Choroid plexus epithelial cell (primary cell): ENCODE results near the gene XXYLT1.

Source experiments
- DNase-seq: peaks from one replicate; pipeline ENCODE4 v3.0.0-alpha.2; 2010; ENCODE audit warnings: low read depth
- H3K4me3 ChIP-seq: 2 replicates; pipeline ENCODE4 v1.5.1; 2011; ENCODE audit warnings: low read depth, mild to moderate bottlenecking, control low read depth, low read length, moderate library complexity
- TF ChIP-seq, protein P1 (sequence below): conservative IDR thresholded peaks from 2 replicates; pipeline ENCODE4 v1.5.1; 2011; ENCODE audit warnings: low read depth, mild to moderate bottlenecking, control low read depth, inconsistent platforms, low read length, moderate library complexity

Gene XXYLT1

DNA sequence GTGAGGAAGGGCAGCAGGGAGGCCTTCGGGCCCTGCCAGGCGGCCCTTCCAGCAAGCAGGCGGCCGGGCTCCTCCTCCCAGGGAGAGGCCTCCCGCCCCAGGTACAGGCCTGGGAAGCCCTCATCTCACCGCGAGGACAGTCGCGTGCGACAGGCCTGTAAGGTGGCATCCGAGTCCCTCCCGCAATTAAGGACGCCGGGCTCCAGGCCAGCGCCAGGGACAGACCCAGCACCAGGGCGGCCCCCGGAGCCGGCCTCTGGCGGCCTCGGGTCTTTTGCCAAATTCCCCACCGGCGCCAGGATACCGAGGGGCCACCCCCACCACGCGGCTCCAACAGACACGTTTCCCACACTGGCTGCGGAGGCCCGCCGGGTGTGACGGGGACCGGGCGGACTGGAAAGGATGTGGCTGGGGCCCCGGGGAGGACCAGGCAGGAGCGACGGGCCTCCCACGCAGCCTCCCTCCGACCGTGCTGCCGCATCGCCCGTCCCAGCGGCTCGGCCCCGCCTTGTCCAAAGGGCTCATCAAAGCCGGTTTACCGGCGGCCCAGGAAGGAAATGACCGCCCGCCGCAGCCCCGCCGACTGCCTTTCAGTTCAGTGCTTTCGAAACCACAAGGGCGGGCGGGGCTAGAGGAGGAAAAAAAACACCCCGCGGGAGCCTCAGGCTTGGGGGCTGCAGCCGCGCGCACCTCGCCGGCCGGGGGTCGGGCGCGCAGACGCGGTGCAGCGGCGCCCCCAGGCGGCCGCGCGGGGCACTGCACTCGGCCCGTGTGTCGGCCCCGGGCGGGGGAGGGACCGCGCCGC is 11.3 kb downstream of the XXYLT1 start:
- H3K4me3 ChIP-seq: peak overlapping the region; percentile 71
- DNase-seq: peak; percentile 96
- TF ChIP-seq, protein P1, sequence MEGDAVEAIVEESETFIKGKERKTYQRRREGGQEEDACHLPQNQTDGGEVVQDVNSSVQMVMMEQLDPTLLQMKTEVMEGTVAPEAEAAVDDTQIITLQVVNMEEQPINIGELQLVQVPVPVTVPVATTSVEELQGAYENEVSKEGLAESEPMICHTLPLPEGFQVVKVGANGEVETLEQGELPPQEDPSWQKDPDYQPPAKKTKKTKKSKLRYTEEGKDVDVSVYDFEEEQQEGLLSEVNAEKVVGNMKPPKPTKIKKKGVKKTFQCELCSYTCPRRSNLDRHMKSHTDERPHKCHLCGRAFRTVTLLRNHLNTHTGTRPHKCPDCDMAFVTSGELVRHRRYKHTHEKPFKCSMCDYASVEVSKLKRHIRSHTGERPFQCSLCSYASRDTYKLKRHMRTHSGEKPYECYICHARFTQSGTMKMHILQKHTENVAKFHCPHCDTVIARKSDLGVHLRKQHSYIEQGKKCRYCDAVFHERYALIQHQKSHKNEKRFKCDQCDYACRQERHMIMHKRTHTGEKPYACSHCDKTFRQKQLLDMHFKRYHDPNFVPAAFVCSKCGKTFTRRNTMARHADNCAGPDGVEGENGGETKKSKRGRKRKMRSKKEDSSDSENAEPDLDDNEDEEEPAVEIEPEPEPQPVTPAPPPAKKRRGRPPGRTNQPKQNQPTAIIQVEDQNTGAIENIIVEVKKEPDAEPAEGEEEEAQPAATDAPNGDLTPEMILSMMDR: peak; percentile 37

DNA sequence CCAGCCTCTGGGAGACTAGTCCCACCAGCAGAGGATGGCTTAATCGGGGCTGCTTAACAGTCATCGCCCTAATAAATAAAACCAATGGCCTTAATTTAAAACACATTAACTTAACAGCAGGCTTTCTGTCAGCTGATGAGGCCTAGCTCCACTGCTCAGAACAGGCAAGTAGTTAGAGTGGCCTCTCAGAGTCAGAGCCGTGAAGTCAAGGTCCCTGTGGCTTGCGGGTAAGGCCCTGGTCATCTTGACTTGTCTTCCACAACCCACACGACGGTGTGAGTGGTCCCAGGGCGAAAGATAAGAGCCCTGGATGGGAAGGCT is 11.8 kb downstream of the XXYLT1 start:
- TF ChIP-seq, protein P1: no peak
- DNase-seq: peak; percentile 61
- H3K4me3 ChIP-seq: peak overlapping the region; percentile 61

DNA sequence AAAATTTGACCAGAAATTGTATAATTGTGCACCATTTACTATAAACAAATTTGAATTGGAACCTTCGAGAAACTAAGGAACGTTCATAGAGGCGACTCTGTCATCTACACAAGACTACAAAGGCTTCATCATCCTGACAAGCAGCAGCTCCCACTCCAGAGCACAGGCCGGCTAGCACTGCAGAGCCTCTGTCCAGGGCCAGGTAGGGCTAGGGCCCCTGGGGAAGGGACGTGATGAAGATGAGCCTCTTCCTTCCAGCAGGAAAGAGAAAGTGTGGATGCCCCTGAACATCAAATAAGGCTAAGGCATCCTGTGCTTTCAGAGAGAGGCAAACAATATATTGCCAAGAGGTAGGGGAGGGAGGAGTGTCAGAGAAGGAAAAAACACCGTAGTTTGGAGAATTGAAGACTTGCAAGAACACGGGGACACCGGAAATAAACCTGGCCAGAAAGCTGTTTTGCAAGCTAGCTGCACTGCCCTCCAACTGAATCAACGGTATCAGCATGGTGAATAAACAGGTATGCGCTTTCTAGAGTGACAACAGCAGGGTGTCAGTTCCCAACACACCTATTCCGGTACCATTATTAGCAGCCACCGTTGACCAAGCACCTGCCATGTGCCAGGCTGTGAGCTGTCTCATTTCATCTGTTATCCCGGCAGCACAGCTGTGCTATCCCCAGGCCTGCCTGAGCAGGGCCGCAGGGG is 12.4 kb downstream of the XXYLT1 start:
- no peak overlapping the region for H3K4me3 ChIP-seq
- TF ChIP-seq, protein P1: no peak
- DNase-seq: peak; percentile 45

DNA sequence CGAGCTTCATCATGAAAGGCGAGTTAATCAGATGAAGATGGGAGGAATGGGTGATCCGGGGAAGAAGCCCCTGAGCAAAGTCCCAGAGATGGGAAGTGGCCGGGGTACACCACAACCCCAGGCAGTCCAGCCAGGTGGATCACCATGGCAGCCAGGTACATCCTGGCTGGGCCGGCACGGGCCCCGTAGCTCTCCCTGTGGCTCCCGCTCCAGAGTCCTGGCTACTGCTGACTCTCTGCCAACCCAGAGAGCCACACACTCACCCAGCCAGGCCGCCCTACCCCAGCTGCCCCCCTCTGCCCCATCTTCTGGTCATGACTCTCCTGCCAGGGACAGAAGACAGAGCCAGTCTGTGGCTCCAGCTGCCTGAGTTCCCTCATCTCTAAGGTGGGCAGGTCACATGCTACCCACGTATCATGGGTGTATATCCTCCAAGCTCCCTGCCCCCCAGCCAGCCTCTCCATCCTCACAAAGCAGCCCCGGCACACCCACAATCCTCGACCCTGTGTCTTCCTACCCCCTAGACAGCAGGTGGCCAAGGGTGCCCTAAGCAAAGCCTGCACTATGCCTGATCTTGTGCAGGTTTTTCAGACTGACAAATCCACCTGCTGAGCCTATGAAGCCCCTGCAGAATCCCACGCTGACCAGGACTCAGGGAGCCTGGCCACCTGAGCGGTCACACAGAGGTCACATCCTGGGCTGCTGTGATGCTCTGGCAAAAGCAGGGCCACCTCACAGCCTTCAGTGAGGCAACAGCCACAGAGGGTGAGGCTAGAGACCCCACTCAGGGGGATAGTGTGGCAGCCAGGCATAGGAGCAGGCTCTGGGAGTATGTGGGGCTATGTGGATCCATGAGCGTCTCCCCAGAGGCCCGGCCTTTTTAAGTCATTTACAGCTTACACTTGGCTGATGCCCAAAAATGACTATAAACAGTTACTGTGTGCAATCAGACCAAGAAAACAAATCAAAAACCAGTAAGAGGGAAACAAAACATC is 13.2 kb downstream of the XXYLT1 start:
- no peak overlapping the region for H3K4me3 ChIP-seq
- peak; percentile 41 for DNase-seq
- TF ChIP-seq, protein P1: no peak

DNA sequence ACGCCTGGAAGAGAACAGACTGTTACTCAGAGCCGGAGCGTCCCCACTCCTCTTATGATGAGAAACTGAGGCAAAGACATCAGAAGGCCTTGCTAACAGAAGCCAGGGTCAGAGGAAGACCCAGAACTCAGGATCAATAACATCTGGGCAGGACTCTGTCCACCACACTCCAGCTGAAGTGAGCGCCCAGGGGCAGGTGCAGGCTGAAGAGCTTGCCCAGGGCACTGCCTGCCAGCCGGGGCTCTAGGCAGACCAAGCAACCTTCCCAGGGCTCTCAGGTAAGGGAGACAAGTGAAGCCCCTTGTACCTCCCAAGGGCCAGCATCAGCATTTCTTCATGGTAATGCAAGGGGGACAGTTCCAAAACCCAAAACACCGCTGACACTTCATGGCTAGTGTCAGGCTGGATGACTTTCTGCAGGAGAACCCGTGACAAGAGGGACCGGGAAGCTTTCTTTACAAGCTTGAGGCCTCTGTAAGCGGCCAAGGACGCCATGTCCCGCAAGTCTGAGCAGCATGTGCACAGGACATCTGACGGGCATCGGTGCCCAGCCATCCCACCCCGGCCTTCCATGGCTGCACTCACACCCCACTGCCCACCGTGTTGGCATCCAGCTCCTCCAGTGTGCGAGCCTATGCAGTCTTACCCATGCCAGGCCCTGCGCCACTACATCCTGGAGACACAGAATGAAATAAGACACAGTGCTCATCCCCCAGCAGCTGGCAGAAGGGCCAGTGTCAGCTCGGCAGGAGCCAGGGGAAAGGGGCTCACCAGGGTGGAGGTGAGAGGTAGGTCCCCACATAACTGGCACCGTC is 14.1 kb downstream of the XXYLT1 start:
- no peak for DNase-seq
- H3K4me3 ChIP-seq: no peak overlapping the region
- TF ChIP-seq, protein P1: no peak
